Common myeloid progenitor, CD34-positive (primary cell): ENCODE measurements around the gene MYCBP. TPM values are rescaled to one million over a fixed set of nuclear protein-coding genes. Genes with fewer than 3 reads are reported as not detected.
"Not testable (repeated sequence)": the region's sequence is repeated elsewhere in the genome, so short reads cannot be mapped to it uniquely, and the experiment has no call there.

ENCODE experiments used
- CTCF ChIA-PET: fragments of 350-600 bp; sonication (Branson Sonifier 250); formaldehyde crosslinking; loops from one replicate; lab custom pipeline; 2021; ENCODE audit warnings: antibody characterized with exemption; lab: Charles Lee
- POLR2A ChIA-PET: fragments of 350-600 bp; sonication (Branson Sonifier 250); formaldehyde crosslinking; loops from one replicate; lab custom pipeline; 2021; ENCODE audit warnings: antibody characterized with exemption; lab: Charles Lee
- DNase-seq, 3 donors: peaks; one replicate each; pipeline versions ENCODE4 v3.0.0 to v3.0.0-alpha.2; 2013
- H3K27ac ChIP-seq, 2 experiments: 1 replicate in 1 of 2; 2 replicates in 1 of 2; pipeline ENCODE4 v1.7.0; 2013; ENCODE audit warnings: inconsistent platforms in 2 of 2, low read length in 2 of 2, mild to moderate bottlenecking in 2 of 2, low read depth in 1 of 2, moderate library complexity in 1 of 2; ENCODE audit not compliant: severe bottlenecking in 2 of 2, insufficient read depth in 1 of 2, poor library complexity in 1 of 2
- H3K27me3 ChIP-seq, 5 experiments: replicated peaks in 2 of 5; 1 replicate in 3 of 5; 2 replicates in 2 of 5; pipeline versions ENCODE4 v1.6.1 to v1.7.0; 2013; ENCODE audit warnings: low read length in 4 of 5, mild to moderate bottlenecking in 2 of 5, moderate library complexity in 2 of 5, inconsistent platforms in 1 of 5; ENCODE audit not compliant: insufficient read depth in 5 of 5, control insufficient read depth in 4 of 5
- H3K36me3 ChIP-seq, 4 experiments: 1 replicate in 2 of 4; 2 replicates in 2 of 4; pipeline versions ENCODE4 v1.6.1 to v1.7.0; 2013; ENCODE audit warnings: low read length in 3 of 4, control low read depth in 1 of 4, mild to moderate bottlenecking in 1 of 4; ENCODE audit not compliant: control insufficient read depth in 4 of 4, insufficient read depth in 4 of 4
- H3K4me1 ChIP-seq, 4 experiments: 1 replicate in 3 of 4; 2 replicates in 1 of 4; pipeline versions ENCODE4 v1.6.1 to v1.7.1; 2013; ENCODE audit warnings: low read length in 3 of 4, mild to moderate bottlenecking in 3 of 4, control low read depth in 1 of 4, inconsistent platforms in 1 of 4, moderate library complexity in 1 of 4; ENCODE audit not compliant: control insufficient read depth in 4 of 4, insufficient read depth in 4 of 4; ENCODE audit errors: control extremely low read depth in 1 of 4
- H3K4me3 ChIP-seq, 7 experiments: 1 replicate in 4 of 7; 2 replicates in 3 of 7; pipeline versions ENCODE4 v1.5.1 to v1.7.0; 2013; ENCODE audit warnings: mild to moderate bottlenecking in 7 of 7, low read length in 6 of 7, moderate library complexity in 6 of 7, inconsistent platforms in 2 of 7, low read depth in 2 of 7, control low read depth in 1 of 7; ENCODE audit not compliant: insufficient read depth in 4 of 7, control insufficient read depth in 1 of 7; ENCODE audit errors: extremely low read depth in 1 of 7
- H3K9me3 ChIP-seq, 5 experiments: 1 replicate in 4 of 5; 2 replicates in 1 of 5; pipeline versions ENCODE4 v1.6.1 to v1.7.1; 2013; ENCODE audit warnings: low read length in 4 of 5, mild to moderate bottlenecking in 2 of 5, inconsistent platforms in 1 of 5, low read depth in 1 of 5, moderate library complexity in 1 of 5; ENCODE audit not compliant: control insufficient read depth in 4 of 5, insufficient read depth in 2 of 5; ENCODE audit errors: control extremely low read depth in 1 of 5
- WGBS: methylation state at CpG from one replicate; pipeline ENCODE4 v1.1.5; 2013; ENCODE audit not compliant: insufficient coverage; 5-methylcytosine and 5-hydroxymethylcytosine counted together
- polyA plus RNA-seq: library from polyadenylated mRNA; unstranded; fragments of 120-200 nt; gene quantifications from one replicate; pipeline ENCODE4 v1.2.1, GENCODE V29; 2013

The MYCBP gene
- 24.5 TPM for polyA plus RNA-seq

GRCh38 chr1:38873027-38873969, at the start of gene MYCBP:
Gene MYCBP (minus strand): TSS chr1:38873348. CDS start chr1:38873305, 43 bp downstream.
- Histone ChIP-seq H3K27ac (peak within 1 kb of the TSS; percentile 40 to 77), H3K9me3 (no peaks in the 10 kb centered on the region), H3K4me3 (peak within 1 kb of the TSS; percentile 82 to 99 (median 94)), H3K27me3 (no peaks in the 10 kb centered on the region), H3K36me3 (no peaks in the 10 kb centered on the region), H3K4me1 (peaks cover 10 to 24% (median 15%) of the 10 kb centered on the region in 4 experiments)
- ChIA-PET POLR2A (no interaction called here), CTCF (interaction anchor here (0.6 to 1.5 kb wide), 2 partner anchors 14 to 46 kb away, joined by 3 to 4 read pairs; no protein-coding TSS in a partner anchor)
- DNase-seq: peak; percentile 95 to 98 (median 97)
- 1% methylated on average over 57 of the region's 69 CpGs for WGBS

GRCh38 chr1:38919130-38919529, 46.0 kb upstream of the MYCBP start:
- Histone ChIP-seq H3K4me3 (no peak overlapping the region), H3K27ac (no peak overlapping the region), H3K27me3 (no peaks in the 10 kb centered on the region), H3K4me1 (no peaks in the 10 kb centered on the region), H3K36me3 (peaks cover 0 to 5% (median 0%) of the 10 kb centered on the region in 4 experiments), H3K9me3 (no peaks in the 10 kb centered on the region)
- POLR2A ChIA-PET: no interaction called here
- WGBS: no CpG with 5 or more reads among the region's 3 CpGs
- DNase-seq: no peak
- CTCF ChIA-PET: interaction anchor here (0.8 kb wide), 1 partner anchor 46 kb away, joined by 4 read pairs; the partner anchor contains the start of gene MYCBP

GRCh38 chr1:38918568-38918967, 45.4 kb upstream of the MYCBP start:
- H3K9me3 ChIP-seq: no peaks in the 10 kb centered on the region
- WGBS: 90% methylated on average over 4 of the region's 5 CpGs
- POLR2A ChIA-PET: no interaction called here
- H3K27me3 ChIP-seq: no peaks in the 10 kb centered on the region
- CTCF ChIA-PET: interaction anchor here (0.6 kb wide), 1 partner anchor 17 kb away, joined by 3 read pairs; no protein-coding TSS in a partner anchor
- DNase-seq: no peak
- H3K36me3 ChIP-seq: peaks cover 0 to 5% (median 0%) of the 10 kb centered on the region in 4 experiments
- H3K27ac ChIP-seq: no peak overlapping the region
- no peaks in the 10 kb centered on the region for H3K4me1 ChIP-seq
- H3K4me3 ChIP-seq: no peak overlapping the region

GRCh38 chr1:38917772-38918171, 44.6 kb upstream of the MYCBP start:
- POLR2A ChIA-PET: no interaction called here
- Histone ChIP-seq H3K4me1 (no peaks in the 10 kb centered on the region), H3K27me3 (no peaks in the 10 kb centered on the region), H3K9me3 (no peaks in the 10 kb centered on the region), H3K4me3 (no peak overlapping the region), H3K36me3 (peaks cover 0 to 5% (median 0%) of the 10 kb centered on the region in 4 experiments), H3K27ac (no peak overlapping the region)
- CTCF ChIA-PET: no interaction called here
- DNase-seq: no peak
- WGBS: 100% methylated on average over 1 of the region's 1 CpG

- Histone ChIP-seq H3K27me3 (no peaks in the 10 kb centered on the region), H3K36me3 (peaks cover 0 to 5% (median 0%) of the 10 kb centered on the region in 4 experiments), H3K4me1 (no peaks in the 10 kb centered on the region), H3K9me3 (no peaks in the 10 kb centered on the region), H3K4me3 (no peak overlapping the region), H3K27ac (no peak overlapping the region)
- POLR2A ChIA-PET: no interaction called here
- DNase-seq: no peak
- 95% methylated on average over 2 of the region's 3 CpGs for WGBS
- CTCF ChIA-PET: no interaction called here
Observed at GRCh38 chr1:38917337-38917736, 44.2 kb upstream of the MYCBP start.

GRCh38 chr1:38915352-38915948, 42.3 kb upstream of the MYCBP start:
- DNase-seq: peak; percentile 23 to 70 (median 65)
- Histone ChIP-seq H3K27ac (no peak overlapping the region), H3K27me3 (no peaks in the 10 kb centered on the region), H3K9me3 (no peaks in the 10 kb centered on the region), H3K4me1 (no peaks in the 10 kb centered on the region), H3K4me3 (no peak overlapping the region), H3K36me3 (peaks cover 0 to 5% (median 0%) of the 10 kb centered on the region in 4 experiments)
- WGBS: 87% methylated on average over 2 of the region's 3 CpGs
- CTCF ChIA-PET: no interaction called here
- POLR2A ChIA-PET: no interaction called here

GRCh38 chr1:38914908-38915307, 41.8 kb upstream of the MYCBP start:
- POLR2A ChIA-PET, DNase-seq, H3K36me3 ChIP-seq, H3K27me3 ChIP-seq, H3K27ac ChIP-seq, CTCF ChIA-PET, H3K4me1 ChIP-seq, H3K4me3 ChIP-seq, H3K9me3 ChIP-seq: not testable (repeated sequence)
- WGBS: 99% methylated on average over 7 of the region's 8 CpGs
